NCI-H226 (cell line): ENCODE results near the gene SYNDIG1.

Experiments
- DNase-seq: peaks from one replicate; pipeline ENCODE4 v3.0.0-alpha.2; 2015

SYNDIG1 gene

DNA sequence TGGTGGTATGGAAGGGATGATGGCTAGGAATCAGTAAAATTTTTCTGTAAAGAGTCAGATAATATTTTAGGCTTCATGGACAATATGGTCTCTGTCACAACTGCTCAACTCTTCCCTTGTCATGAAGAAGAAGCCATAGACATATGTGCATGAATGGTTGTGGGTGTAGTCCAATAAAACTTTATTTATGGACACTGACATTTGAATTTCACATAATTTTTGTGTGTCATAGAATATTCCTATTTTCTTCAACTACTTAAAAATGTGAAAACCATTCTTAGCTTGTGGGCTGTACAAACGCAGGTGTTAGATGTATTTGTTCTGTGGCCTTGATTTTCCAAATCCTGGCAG, 59.9 kb downstream of the SYNDIG1 start:
- no peak for DNase-seq

DNA sequence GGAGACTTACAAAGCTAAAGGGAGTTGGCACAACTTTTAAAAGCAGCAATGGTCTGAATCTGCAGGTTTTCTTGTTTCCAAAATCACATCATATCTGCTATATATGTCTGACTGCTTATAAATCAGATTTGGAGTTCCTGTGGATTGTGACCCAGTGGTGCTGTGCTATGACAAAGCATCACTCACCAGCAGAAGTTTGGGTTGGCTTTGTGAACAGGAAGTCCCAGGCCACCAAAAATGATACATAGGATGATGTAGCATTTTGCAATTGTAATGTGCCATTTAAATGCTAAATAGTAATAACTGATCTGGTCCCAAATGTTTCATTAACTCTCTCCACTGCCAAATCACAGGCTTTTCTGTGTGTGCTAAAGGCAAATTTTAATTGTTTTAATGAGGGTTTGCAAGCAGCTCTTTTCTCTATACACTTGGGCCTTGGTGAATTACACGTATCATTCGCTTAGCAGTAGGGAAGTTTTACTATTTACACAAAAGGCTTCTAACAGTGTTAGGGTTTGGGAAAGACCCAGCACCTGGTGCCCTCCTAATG, 60.8 kb downstream of the SYNDIG1 start:
- no peak for DNase-seq

DNA sequence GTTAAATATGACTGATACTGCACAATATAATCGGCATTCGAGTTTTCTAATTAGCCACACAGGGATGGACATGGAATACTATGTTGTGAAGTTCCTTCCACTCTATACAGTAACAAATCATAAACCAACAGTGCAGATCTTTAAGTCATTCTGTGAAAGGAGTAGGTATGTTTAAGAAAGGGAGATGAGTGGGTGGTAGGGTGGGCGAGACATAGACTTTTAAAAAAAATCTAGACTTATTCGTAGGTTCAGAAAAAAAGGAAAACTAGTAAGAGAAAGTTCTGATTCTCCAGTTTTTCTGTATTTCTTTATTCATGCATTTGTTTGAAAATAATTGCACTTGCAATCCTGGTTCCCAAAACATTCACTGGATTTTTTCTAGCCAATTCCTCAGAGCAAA, 61.8 kb downstream of the SYNDIG1 start:
- DNase-seq = no peak

DNA sequence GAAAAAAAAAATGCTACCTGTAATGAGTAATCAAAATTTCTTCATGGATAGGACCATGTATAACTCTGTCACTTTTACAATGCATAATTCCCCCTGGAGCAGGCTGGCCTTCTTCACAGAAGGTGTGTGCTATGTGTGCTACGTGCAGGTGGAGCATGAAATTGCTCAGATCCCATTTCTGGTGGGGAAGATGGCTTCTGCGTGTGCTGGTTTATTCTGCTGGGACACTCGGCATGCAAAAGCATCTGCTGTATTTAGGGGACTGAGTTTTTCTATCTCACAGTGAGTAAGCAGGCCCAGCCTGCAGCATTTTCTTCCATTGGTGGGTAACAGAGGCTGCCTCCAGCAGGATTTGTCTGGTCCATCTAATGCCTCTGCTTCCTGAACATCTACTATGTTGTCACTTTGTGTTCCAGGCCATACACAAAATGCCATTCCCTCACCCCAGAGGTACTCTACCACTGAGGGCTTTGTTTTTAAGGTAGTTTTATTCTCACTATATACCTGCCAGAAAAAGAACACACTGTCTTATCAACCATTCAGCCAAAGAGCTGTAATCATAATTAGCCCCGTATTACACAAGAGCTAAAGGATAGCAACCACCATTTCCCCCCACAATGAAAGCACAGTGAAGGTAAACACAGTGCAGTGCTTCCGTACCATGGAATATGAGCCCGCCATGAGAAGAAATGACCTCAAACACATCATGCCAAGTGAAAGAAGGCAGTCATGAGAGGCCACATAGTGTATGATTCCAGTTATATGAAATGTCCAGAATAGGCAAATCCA, 62.4 kb downstream of the SYNDIG1 start:
- no peak for DNase-seq

DNA sequence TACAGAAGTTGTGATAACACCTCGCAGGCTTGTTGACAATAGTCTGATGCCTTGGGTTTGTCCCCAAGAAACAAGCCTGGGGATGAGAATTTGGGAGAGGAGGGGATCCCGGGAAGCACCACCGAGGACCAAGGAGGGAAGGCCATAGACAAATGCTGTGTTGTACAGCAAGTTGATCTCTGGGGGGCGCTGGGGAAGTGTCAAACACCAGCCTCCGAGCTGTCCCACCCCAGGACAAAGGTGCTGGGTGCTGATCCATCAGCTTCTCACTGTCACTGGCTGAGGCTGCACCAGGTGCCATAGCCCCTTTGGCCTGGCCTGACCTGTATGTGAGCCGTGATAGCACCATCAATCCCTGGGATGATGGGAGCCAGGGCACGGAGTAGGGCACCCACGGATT, 64.0 kb downstream of the SYNDIG1 start:
- DNase-seq = no peak

GRCh38 chr20:24534282-24534681, 64.9 kb downstream of the SYNDIG1 start:
- no peak for DNase-seq

- DNase-seq = no peak
Measured at GRCh38 chr20:24535941-24536730, 66.7 kb downstream of the SYNDIG1 start.

DNA sequence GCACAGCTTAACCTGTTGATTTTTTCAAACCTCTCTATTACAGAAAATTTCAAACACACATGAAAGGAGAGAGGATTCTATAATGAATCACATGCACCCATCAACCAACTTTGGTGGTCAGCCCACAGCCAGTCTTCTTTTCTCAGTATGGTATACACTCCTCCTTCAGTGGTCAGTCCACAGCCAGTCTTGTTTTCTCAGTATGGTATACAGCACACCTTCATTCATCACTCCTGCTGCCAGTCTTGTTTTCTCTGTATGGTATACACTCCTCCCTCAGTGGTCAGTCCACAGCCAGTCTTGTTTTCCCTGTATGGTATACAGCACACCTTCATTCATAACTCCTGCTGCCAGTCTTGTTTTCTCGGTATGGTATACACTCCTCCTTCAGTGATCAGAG, 67.8 kb downstream of the SYNDIG1 start:
- no peak for DNase-seq

GRCh38 chr20:24542721-24543120, 73.3 kb downstream of the SYNDIG1 start:
- no peak for DNase-seq

DNA sequence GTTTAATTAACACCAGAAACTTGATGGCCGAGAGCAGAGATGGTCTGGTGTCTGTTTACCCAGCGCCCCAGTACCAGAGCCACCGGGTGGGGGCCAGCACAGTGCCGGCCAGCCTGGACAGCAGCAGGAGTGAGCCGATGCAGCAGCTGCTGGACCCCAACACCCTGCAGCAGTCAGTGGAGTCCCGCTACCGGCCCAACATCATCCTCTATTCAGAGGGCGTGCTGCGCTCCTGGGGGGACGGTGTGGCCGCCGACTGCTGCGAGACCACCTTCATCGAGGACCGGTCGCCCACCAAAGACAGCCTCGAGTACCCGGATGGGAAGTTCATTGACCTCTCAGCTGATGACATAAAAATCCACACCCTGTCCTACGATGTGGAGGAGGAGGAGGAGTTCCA, 73.7 kb downstream of the SYNDIG1 start:
- no peak for DNase-seq

DNA sequence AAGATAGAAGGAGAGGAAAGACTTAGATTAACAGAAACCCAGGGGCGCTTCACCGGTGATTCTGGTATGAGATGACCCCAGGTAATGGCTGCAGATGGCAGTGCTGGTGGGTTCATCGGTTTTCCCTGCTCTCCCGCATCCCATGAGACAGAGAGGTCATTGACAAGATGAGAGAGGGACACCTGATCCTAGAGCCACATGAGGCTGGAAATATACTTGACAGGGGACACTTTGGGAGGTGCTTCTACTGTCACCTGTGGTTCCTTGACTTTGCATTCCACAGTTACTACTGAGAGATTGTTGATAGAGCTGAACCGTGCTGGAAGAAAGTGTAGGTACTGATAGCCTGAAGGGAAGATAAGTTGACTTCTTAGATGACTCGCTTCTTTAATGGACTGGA, 74.3 kb downstream of the SYNDIG1 start:
- no peak for DNase-seq

GRCh38 chr20:24544371-24544770, 74.9 kb downstream of the SYNDIG1 start:
- DNase-seq = no peak

DNA sequence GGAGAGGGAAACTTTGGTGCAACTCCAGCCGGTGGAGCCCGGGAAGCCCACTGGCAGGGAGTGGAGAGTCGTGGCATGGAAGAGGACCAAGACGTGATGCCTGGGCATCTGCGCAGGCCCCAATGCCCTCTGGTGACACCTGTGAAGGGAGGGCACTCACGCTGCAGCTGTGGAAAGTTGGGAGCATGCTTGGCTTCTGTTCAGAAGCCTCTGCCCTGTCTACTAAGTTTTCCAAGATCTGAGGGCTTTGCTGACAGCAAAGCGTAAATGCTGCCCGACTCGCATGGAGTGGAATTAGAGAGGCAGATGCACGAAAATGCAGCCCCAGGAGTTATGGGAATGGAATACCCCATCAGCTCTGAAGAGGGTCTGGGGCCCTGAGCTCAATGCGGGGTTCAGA, 75.7 kb downstream of the SYNDIG1 start:
- no peak for DNase-seq

GRCh38 chr20:24546232-24546892, 76.9 kb downstream of the SYNDIG1 start:
- no peak for DNase-seq

DNA sequence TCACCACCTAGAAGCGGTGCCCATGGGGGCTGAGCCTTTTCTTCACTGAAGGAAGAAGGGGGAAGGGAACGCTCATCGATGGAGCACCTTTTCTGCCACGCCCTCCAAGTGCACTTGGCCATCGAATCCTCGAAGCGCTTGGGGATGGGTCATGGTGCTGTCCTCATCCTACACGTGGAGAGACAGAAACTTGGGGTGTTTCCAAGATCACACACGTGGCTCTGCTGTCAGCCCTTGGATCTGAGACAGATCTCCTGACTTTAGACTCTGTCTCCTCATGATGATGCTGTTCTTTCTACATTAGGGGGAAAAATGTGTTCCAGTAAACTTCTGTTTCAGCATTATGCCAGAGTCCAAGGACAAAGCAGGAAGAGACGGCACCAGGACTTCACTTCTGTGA, 78.5 kb downstream of the SYNDIG1 start:
- no peak for DNase-seq

DNA sequence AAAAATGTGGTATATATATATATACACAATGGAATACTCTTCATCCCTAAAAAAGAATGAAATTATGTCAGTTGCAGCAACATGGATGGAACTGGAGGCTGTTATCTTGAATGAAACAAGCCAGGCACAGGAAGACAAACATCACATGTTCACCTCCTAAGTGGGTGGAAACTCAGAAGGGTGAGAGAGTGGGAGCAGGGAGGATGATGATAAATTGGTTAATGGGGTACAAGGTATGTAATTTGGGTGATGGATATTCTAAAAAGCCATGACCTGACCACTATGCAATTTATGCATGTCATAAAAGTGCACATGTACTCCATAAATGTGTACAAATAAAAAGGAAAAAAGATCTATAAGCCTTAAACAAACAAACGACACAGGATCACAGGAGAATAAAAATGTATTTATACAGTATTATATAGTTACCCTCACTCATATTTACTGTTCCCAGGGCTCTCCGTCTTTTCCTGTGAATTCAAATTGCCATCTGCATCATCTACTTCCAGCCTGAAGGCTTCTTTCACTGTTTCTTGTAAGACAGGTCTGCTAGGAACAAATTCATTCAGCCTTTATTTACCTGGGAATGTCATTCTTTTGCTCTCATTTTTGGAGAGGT, 89.8 kb downstream of the SYNDIG1 start:
- DNase-seq = no peak

DNA sequence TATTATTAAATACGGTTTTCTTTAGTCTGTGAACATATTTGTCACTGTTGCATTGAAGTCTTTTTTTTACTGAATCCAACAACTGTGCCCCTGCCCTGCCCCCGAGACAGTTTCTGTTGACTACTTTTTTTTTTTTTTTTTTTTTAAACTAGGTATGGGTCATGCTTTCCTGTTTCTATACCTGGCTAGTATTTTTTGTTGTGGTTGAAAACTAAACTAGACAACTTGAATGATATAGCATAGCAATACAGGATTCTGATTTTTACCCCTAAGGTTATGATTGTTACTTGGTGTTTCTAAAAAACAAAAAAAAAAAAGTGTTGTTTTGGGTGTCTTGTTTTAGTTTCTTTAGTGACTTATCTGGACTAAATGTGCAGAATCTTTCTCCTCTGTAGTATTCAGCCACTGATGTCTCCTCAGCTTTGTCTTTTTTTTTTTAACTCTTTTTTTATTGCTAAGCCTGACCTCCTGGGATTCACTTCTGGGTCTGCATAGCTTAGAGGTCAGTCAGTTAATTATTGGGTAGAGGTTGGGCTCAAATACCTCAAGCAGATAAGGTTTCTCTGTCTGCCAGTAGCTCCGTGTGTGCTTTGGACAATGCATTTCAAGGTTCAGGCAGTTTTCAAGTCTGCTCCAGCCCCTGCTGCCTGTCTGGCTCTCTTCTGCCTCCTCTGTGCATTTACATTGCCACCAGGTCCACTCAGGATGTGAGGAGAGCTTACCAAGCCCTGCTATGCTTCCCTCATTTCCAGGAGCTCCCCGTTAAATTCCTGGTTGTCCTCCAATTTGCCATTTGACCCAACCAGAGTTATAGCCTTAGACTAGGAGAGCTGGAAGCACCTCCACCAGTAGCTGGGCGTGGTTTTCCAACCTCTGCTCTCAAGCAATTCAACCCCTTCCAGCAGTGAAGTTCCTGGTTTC, 91.4 kb downstream of the SYNDIG1 start:
- no peak for DNase-seq

DNA sequence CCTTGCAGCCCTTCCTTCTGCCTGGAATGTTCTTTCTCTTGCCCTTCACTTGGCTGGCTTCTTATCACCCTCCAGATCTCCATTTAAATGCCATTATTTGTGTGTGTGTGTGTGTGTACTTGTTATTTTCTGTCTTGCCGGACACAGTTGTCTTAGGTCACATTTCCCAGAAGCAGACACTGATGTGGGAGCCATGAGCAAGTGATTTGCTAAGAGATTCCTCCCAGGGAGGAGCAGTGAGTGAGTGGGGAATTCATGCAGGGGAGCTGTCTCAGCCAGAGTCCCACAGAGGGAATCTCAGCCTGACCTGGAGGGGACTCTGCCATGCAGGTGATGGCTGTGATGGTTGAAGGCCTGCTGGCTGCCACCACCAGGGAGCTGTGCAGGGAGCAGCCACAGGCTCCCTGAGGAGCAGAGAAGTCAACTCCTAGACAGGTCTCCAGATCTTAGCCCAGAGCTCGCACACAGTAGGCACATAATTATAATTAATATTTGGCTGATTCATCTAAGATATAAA, 96.5 kb downstream of the SYNDIG1 start:
- DNase-seq = no peak

GRCh38 chr20:24566656-24567055, 97.2 kb downstream of the SYNDIG1 start:
- DNase-seq = no peak

GRCh38 chr20:24567508-24567907, 98.1 kb downstream of the SYNDIG1 start:
- DNase-seq = no peak

DNA sequence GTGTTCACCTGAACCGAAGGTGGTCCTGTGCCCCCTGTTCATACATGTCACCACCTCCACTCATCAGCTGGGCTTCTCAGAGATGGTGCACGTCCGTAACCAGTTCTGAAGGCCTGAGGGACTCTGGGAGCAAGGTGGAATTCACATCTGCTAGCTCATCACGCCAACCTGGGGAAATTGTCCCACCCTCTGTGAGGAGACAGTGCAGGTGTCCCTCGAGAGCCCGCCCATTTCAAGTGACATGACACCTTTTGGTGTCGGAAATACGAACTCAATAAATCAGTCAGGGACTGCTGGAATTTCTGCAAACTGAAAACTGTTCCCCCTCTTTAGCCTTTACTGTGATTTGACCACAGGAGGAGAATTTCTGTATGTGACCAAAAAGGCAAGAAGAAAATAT, 99.4 kb downstream of the SYNDIG1 start:
- DNase-seq = no peak

DNA sequence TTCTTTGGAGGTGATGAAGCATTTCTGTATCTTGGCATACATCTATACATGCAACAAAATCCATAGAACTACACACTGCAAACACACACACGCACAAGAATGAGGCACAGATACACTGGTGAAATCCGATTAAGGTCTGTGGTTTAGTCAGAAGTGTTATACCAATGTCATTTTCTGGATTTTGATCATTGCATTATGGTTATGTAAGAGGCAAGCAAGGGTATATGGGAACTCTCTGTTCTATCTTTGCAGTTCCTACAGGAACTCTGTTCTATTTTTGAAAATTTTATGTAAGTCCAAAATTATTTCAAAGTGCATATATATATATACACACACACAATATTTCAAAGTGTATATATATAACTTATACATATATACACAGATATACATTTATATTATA, 101.7 kb downstream of the SYNDIG1 start:
- DNase-seq = no peak
